Testis (tissue), 2 donors: ENCODE measurements around the gene ZNF530.

Source experiments
- POLR2A ChIP-seq: fragments of 450-650 bp; IDR thresholded peaks from one replicate; pipeline ENCODE4 v1.6.1; 2017; ENCODE audit warnings: antibody characterized with exemption, mild to moderate bottlenecking, moderate library complexity
- TF ChIP-seq, protein P1 (sequence below), 3 experiments: fragments of 450-650 bp in 2 of 3; fragments of 200-600 bp in 1 of 3; sonication (generic) in 1 of 3; IDR thresholded peaks; one replicate each; pipeline ENCODE4 v1.5.1; 2016 to 2019; ENCODE audit warnings: antibody characterized with exemption in 3 of 3, mild to moderate bottlenecking in 2 of 3, moderate library complexity in 1 of 3

DNA sequence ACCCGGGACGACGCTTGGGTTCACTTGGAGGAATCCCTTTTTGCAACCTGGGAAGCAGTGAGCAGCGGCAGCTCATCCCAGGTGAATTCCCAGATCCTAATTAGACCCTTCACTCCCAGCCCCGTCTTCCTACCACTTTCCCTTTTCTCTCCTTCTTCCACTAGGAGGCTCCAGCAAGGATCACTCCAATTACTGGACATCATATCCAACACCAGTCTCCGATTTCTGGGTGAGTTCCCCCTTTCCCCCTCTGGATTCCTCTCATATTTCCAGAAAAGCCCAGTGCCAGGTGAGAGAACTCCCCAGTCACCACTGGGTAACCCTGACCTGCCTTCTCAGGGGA is 51.9 kb downstream of the ZNF530 start:
- TF ChIP-seq, protein P1, sequence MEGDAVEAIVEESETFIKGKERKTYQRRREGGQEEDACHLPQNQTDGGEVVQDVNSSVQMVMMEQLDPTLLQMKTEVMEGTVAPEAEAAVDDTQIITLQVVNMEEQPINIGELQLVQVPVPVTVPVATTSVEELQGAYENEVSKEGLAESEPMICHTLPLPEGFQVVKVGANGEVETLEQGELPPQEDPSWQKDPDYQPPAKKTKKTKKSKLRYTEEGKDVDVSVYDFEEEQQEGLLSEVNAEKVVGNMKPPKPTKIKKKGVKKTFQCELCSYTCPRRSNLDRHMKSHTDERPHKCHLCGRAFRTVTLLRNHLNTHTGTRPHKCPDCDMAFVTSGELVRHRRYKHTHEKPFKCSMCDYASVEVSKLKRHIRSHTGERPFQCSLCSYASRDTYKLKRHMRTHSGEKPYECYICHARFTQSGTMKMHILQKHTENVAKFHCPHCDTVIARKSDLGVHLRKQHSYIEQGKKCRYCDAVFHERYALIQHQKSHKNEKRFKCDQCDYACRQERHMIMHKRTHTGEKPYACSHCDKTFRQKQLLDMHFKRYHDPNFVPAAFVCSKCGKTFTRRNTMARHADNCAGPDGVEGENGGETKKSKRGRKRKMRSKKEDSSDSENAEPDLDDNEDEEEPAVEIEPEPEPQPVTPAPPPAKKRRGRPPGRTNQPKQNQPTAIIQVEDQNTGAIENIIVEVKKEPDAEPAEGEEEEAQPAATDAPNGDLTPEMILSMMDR (IDR thresholded peaks at IDR 0.05), result no peak
- TF ChIP-seq POLR2A, result no peak
